ENCODE data around the gene RWDD1.

Gene RWDD1

GRCh38 chr6:116615937-116616736 lies 44.8 kb downstream of the RWDD1 start, which contains the start of gene RSPH4A:
TSS of gene RSPH4A (plus strand) at chr6:116616479. CDS start at chr6:116616624, 145 bp downstream.
- DNase-seq: peak; percentile 35

- no peak for DNase-seq
Observed at GRCh38 chr6:116616737-116617053, 45.4 kb downstream of the RWDD1 start.

- DNase-seq: no peak
Observed at GRCh38 chr6:116624036-116624805, 52.9 kb downstream of the RWDD1 start.

- no peak for DNase-seq
Observed at GRCh38 chr6:116625872-116626271, 54.6 kb downstream of the RWDD1 start.

GRCh38 chr6:116629563-116629981 lies 58.3 kb downstream of the RWDD1 start:
- DNase-seq: no peak

- no peak for DNase-seq
Observed at GRCh38 chr6:116631379-116631990, 60.2 kb downstream of the RWDD1 start.

GRCh38 chr6:116633685-116634084 lies 62.4 kb downstream of the RWDD1 start:
- DNase-seq: no peak

Measured in activated CD4-positive, alpha-beta T cell treated with anti-CD3 and anti-CD28 coated beads for 1 hour (primary cell).